H9 (cell line): Measurements from ENCODE around the gene COL8A1. TPM values are rescaled to one million over a fixed set of nuclear protein-coding genes. Genes with fewer than 3 reads are reported as not detected.

Source experiments
- DNase-seq: peaks from one replicate; pipeline ENCODE4 v3.0.0-alpha.2; 2017
- H2AFZ ChIP-seq: one replicate; pipeline ENCODE4 v1.6.1; 2013; ENCODE audit warnings: mild to moderate bottlenecking, low read length, control low read depth, moderate library complexity
- H2AK5ac ChIP-seq: 2 replicates; pipeline ENCODE4 v1.6.1; 2013; ENCODE audit warnings: low read length, control low read depth, mixed read lengths; ENCODE audit not compliant: insufficient read length
- H2BK120ac ChIP-seq: one replicate; pipeline ENCODE4 v1.6.1; 2013; ENCODE audit warnings: low read depth, mild to moderate bottlenecking, low read length, control low read depth, inconsistent platforms; ENCODE audit not compliant: poor library complexity, severe bottlenecking
- H2BK12ac ChIP-seq: 2 replicates; pipeline ENCODE4 v1.6.1; 2013; ENCODE audit warnings: low read length, control low read depth, mixed read lengths, low read depth; ENCODE audit not compliant: insufficient read length
- H2BK15ac ChIP-seq: 2 replicates; pipeline ENCODE4 v1.6.1; 2013; ENCODE audit warnings: low read depth, low read length, control low read depth
- H2BK20ac ChIP-seq: one replicate; pipeline ENCODE4 v1.6.1; 2013; ENCODE audit warnings: low read depth, mild to moderate bottlenecking, low read length, control low read depth, inconsistent platforms; ENCODE audit not compliant: poor library complexity, severe bottlenecking
- H2BK5ac ChIP-seq: 2 replicates; pipeline ENCODE4 v1.6.1; 2013; ENCODE audit warnings: low read length, control low read depth, mixed read lengths; ENCODE audit not compliant: insufficient read length
- H3K14ac ChIP-seq: 2 replicates; pipeline ENCODE4 v1.6.1; 2013; ENCODE audit warnings: low read length, control low read depth; ENCODE audit not compliant: insufficient read depth
- H3K18ac ChIP-seq: 2 replicates; pipeline ENCODE4 v1.6.1; 2013; ENCODE audit warnings: low read depth, mild to moderate bottlenecking, mixed read lengths, low read length, control low read depth; ENCODE audit not compliant: insufficient read length
- H3K23ac ChIP-seq: 2 replicates; pipeline ENCODE4 v1.6.1; 2013; ENCODE audit warnings: low read length, control low read depth, mixed read lengths, low read depth; ENCODE audit not compliant: insufficient read length
- H3K23me2 ChIP-seq: 2 replicates; pipeline ENCODE4 v1.6.1; 2013; ENCODE audit warnings: low read depth, mild to moderate bottlenecking, mixed read lengths, low read length, control low read depth; ENCODE audit not compliant: insufficient read length, poor library complexity, severe bottlenecking
- H3K27ac ChIP-seq: 2 replicates; pipeline ENCODE4 v1.5.1; 2013; ENCODE audit warnings: low read length, control low read depth, mixed read lengths, low read depth; ENCODE audit not compliant: insufficient read length
- H3K27me3 ChIP-seq: 2 replicates; pipeline ENCODE4 v1.6.1; 2013; ENCODE audit warnings: low read length, control low read depth, inconsistent platforms; ENCODE audit not compliant: insufficient read depth
- H3K4ac ChIP-seq: 2 replicates; pipeline ENCODE4 v1.6.1; 2013; ENCODE audit warnings: low read depth, mild to moderate bottlenecking, control low read depth, inconsistent platforms, low read length, moderate library complexity
- H3K4me1 ChIP-seq: 2 replicates; pipeline ENCODE4 v1.6.1; 2013; ENCODE audit warnings: low read length, control low read depth, inconsistent platforms; ENCODE audit not compliant: insufficient read depth
- H3K4me2 ChIP-seq: 2 replicates; pipeline ENCODE4 v1.6.1; 2013; ENCODE audit warnings: low read length, control low read depth, mixed read lengths; ENCODE audit not compliant: insufficient read length, insufficient read depth
- H3K56ac ChIP-seq: 2 replicates; pipeline ENCODE4 v1.6.1; 2013; ENCODE audit warnings: low read depth, mild to moderate bottlenecking, mixed read lengths, low read length, control low read depth; ENCODE audit not compliant: insufficient read length
- H3K79me1 ChIP-seq: 2 replicates; pipeline ENCODE4 v1.6.1; 2013; ENCODE audit warnings: low read depth, mild to moderate bottlenecking, moderate library complexity, low read length, control low read depth, inconsistent platforms; ENCODE audit not compliant: insufficient read depth, poor library complexity, severe bottlenecking
- H3K79me2 ChIP-seq: 2 replicates; pipeline ENCODE4 v1.6.1; 2013; ENCODE audit warnings: low read length, control low read depth, inconsistent platforms; ENCODE audit not compliant: insufficient read depth
- H3K9ac ChIP-seq: 2 replicates; pipeline ENCODE4 v1.6.1; 2013; ENCODE audit warnings: low read length, control low read depth, mixed read lengths; ENCODE audit not compliant: insufficient read length; ENCODE audit errors: extremely low read depth
- H3K9me3 ChIP-seq: one replicate; pipeline ENCODE4 v1.6.1; 2013; ENCODE audit warnings: low read depth, low read length, inconsistent platforms; ENCODE audit not compliant: control insufficient read depth
- H3T11ph ChIP-seq: one replicate; pipeline ENCODE4 v1.6.1; 2013; ENCODE audit warnings: mild to moderate bottlenecking, low read length, control low read depth, inconsistent platforms
- H4K20me1 ChIP-seq: one replicate; pipeline ENCODE4 v1.6.1; 2013; ENCODE audit not compliant: control insufficient read depth, insufficient read length, insufficient read depth
- H4K5ac ChIP-seq: 2 replicates; pipeline ENCODE4 v1.6.1; 2013; ENCODE audit warnings: low read depth, mild to moderate bottlenecking, mixed read lengths, low read length, control low read depth; ENCODE audit not compliant: insufficient read length
- H4K8ac ChIP-seq: replicated peaks from 2 replicates; pipeline ENCODE4 v1.6.1; 2013; ENCODE audit warnings: low read length, control low read depth, mixed read lengths, low read depth; ENCODE audit not compliant: insufficient read length
- H4K91ac ChIP-seq: 2 replicates; pipeline ENCODE4 v1.6.1; 2013; ENCODE audit warnings: low read depth, mild to moderate bottlenecking, moderate library complexity, mixed read lengths, low read length, control low read depth; ENCODE audit not compliant: insufficient read length
- H3K27ac Mint-ChIP-seq, 3 experiments: 2 replicates in 2 of 3; 3 replicates in 1 of 3; pipeline ENCODE4 v1.8.0; 2020 to 2021; ENCODE audit warnings: mixed read lengths in 3 of 3, mild to moderate bottlenecking in 1 of 3, moderate library complexity in 1 of 3
- H3K27me3 Mint-ChIP-seq: 2 replicates; pipeline ENCODE4 v1.8.0; 2021; ENCODE audit warnings: low read depth, mild to moderate bottlenecking, moderate library complexity, mixed read lengths
- H3K36me3 Mint-ChIP-seq, 3 experiments: 2 replicates in 2 of 3; 3 replicates in 1 of 3; pipeline ENCODE4 v1.8.0; 2020 to 2021; ENCODE audit warnings: low read depth in 3 of 3, mixed read lengths in 3 of 3; ENCODE audit not compliant: insufficient read depth in 1 of 3
- H3K4me1 Mint-ChIP-seq, 2 experiments: 2 replicates each; pipeline ENCODE4 v1.8.0; 2020; ENCODE audit warnings: mixed read lengths in 2 of 2
- H3K4me3 Mint-ChIP-seq, 2 experiments: 2 replicates in 1 of 2; 3 replicates in 1 of 2; pipeline ENCODE4 v1.8.0; 2020 to 2021; ENCODE audit warnings: mild to moderate bottlenecking in 2 of 2, mixed read lengths in 2 of 2, moderate library complexity in 1 of 2
- H3K9me3 Mint-ChIP-seq, 2 experiments: 2 replicates in 1 of 2; 3 replicates in 1 of 2; pipeline ENCODE4 v1.8.0; 2020; ENCODE audit warnings: mild to moderate bottlenecking in 2 of 2, mixed read lengths in 2 of 2, moderate library complexity in 1 of 2
- CTCF ChIP-seq: fragments of 200-600 bp; sonication (generic); conservative IDR thresholded peaks from 3 replicates; pipeline ENCODE4 v1.8.0; 2021; ENCODE audit warnings: antibody characterized with exemption, mild to moderate bottlenecking
- WGBS: extraction: QIAGEN DNeasy Blood & Tissue Kit; methylation state at CpG from one replicate; pipeline ENCODE4 v1.1.7; 2013; ENCODE audit warnings: missing lambda C conversion rate, low lambda C conversion rate, mixed read lengths; ENCODE audit not compliant: insufficient read length; ENCODE audit errors: extremely low coverage; 5-methylcytosine and 5-hydroxymethylcytosine counted together
- total RNA-seq: library from RNA; stranded (reverse); gene quantifications from 2 replicates; pipeline ENCODE4 v1.2.1, GENCODE V29; 2021

COL8A1 gene
- total RNA-seq, 1 experiment from 2014 or later = 0.17 TPM

- Histone ChIP-seq H2BK15ac (no peak overlapping the region), H3T11ph (no peak overlapping the region), H3K79me1 (no peaks in the 10 kb centered on the region), H3K9me3 (no peaks in the 10 kb centered on the region), H2AK5ac (no peak overlapping the region), H3K27me3 (no peaks in the 10 kb centered on the region), H3K27ac (no peak overlapping the region), H4K20me1 (no peaks in the 10 kb centered on the region), H2AFZ (no peak overlapping the region), H3K23me2 (no peaks in the 10 kb centered on the region), H4K8ac (no peak overlapping the region), H4K91ac (no peak overlapping the region), H3K79me2 (no peaks in the 10 kb centered on the region), H4K5ac (no peak overlapping the region), H2BK120ac (no peak overlapping the region), H2BK12ac (no peak overlapping the region), H3K23ac (no peak overlapping the region), H3K4ac (no peak overlapping the region), H3K18ac (no peak overlapping the region), H3K14ac (no peak overlapping the region), H3K56ac (no peak overlapping the region), H3K9ac (no peak overlapping the region), H3K4me2 (no peak overlapping the region), H3K4me1 (no peaks in the 10 kb centered on the region), H2BK5ac (no peak overlapping the region), H2BK20ac (no peak overlapping the region)
- no CpG with 5 or more reads among the region's 4 CpGs for WGBS
- no peak for DNase-seq
- Mint-ChIP-seq H3K27ac (0 out of 7 replicates have a peak overlapping the region, but pooled peaks of 1 of the 3 experiments have one; percentile 29), H3K4me1 (no peaks in the 10 kb centered on the region), H3K27me3 (no peaks in the 10 kb centered on the region), H3K36me3 (no peaks in the 10 kb centered on the region), H3K9me3 (no peaks in the 10 kb centered on the region), H3K4me3 (no peak overlapping the region)
- no peak for TF ChIP-seq CTCF
These were observed 12.6 kb upstream of the COL8A1 start for GRCh38 chr3:99625643-99626416.
